HepG2 (cell line): ENCODE measurements around the gene POU2F1. TPM values are rescaled to one million over a fixed set of nuclear protein-coding genes. Genes with fewer than 3 reads are reported as not detected.

Experiments used
- ATAC-seq: fragments of 200-7000 bp; cut with Tn5 transposase; 3 replicates; pipeline ENCODE4 v1.9.1; 2020; ENCODE audit warnings: mild to moderate bottlenecking, moderate library complexity
- BruUV-seq: library from RNA; stranded (reverse); fragments of 400-500 nt; replicated peaks from 2 replicates; lab custom pipeline; 2021; lab: Mats Ljungman, UMichigan
- CTCF ChIA-PET: fragments of 300-600 bp; formaldehyde crosslinking; extraction: SDS; loops from one replicate; lab custom pipeline; 2021; ENCODE audit warnings: low total read pairs, inconsistent platforms, low intra/inter-chr PET ratio; lab: Yijun Ruan, JAX
- POLR2A ChIA-PET: fragments of 350-600 bp; sonication (Branson Sonifier 250); formaldehyde crosslinking; loops from one replicate; lab custom pipeline; 2020; ENCODE audit warnings: antibody characterized with exemption, inconsistent platforms; lab: Yijun Ruan, JAX
- DNase-seq: peaks from one replicate; pipeline ENCODE4 v3.0.0-alpha.2; 2015; ENCODE audit warnings: low spot score
- FAIRE-seq: peaks from 3 replicates; lab custom pipeline; 2011; peaks lifted over from hg19 to GRCh38; lab: Jason Lieb, UNC
- H2AFZ ChIP-seq: one replicate; pipeline ENCODE4 v1.6.1; 2011; ENCODE audit warnings: low read length, inconsistent platforms
- H3K27ac ChIP-seq: fragments of 300-600 bp; 3 replicates; pipeline ENCODE4 v1.8.0; 2011; ENCODE audit warnings: mixed run types, mild to moderate bottlenecking, mixed read lengths, low read length, inconsistent platforms; ENCODE audit not compliant: insufficient read depth; ENCODE audit errors: extremely low read length
- H3K27me3 ChIP-seq, 2 experiments: fragments of 200-600 bp in 1 of 2; 2 replicates in 1 of 2; 3 replicates in 1 of 2; pipeline versions ENCODE4 v1.6.0 to v1.8.0; 2011; ENCODE audit warnings: low read length in 2 of 2, mild to moderate bottlenecking in 2 of 2, moderate library complexity in 2 of 2, inconsistent platforms in 1 of 2; ENCODE audit not compliant: insufficient read depth in 2 of 2, control insufficient read depth in 1 of 2
- H3K36me3 ChIP-seq, 2 experiments: fragments of 200-600 bp in 1 of 2; replicated peaks in 1 of 2; 2 replicates in 1 of 2; 3 replicates in 1 of 2; pipeline versions ENCODE4 v1.5.1 to v1.8.0; 2011; ENCODE audit warnings: low read length in 2 of 2, inconsistent platforms in 1 of 2; ENCODE audit not compliant: insufficient read depth in 2 of 2, control insufficient read depth in 1 of 2
- H3K4me1 ChIP-seq: 2 replicates; pipeline ENCODE4 v1.5.1; 2012; ENCODE audit warnings: low read length, inconsistent platforms; ENCODE audit not compliant: insufficient read depth
- H3K4me2 ChIP-seq: 2 replicates; pipeline ENCODE4 v1.6.0; 2011; ENCODE audit warnings: low read depth, low read length, inconsistent platforms
- H3K4me3 ChIP-seq, 3 experiments: fragments of 200-600 bp in 1 of 3; sonication (generic), shearing (Covaris generic) in 1 of 3; replicated peaks in 1 of 3; 2 replicates each; pipeline ENCODE4 v1.5.1; 2011 to 2016; ENCODE audit warnings: low read length in 3 of 3, inconsistent platforms in 2 of 3, low read depth in 2 of 3, mild to moderate bottlenecking in 2 of 3, control low read depth in 1 of 3, mixed read lengths in 1 of 3; ENCODE audit not compliant: insufficient read depth in 1 of 3
- H3K79me2 ChIP-seq: one replicate; pipeline ENCODE4 v1.6.1; 2011; ENCODE audit warnings: low read length, inconsistent platforms; ENCODE audit not compliant: insufficient read depth
- H3K9ac ChIP-seq: 2 replicates; pipeline ENCODE4 v1.6.0; 2011; ENCODE audit warnings: mild to moderate bottlenecking, low read depth, low read length, inconsistent platforms; ENCODE audit not compliant: insufficient read depth
- H3K9me3 ChIP-seq: 2 replicates; pipeline ENCODE4 v1.5.1; 2012; ENCODE audit warnings: mild to moderate bottlenecking, low read length
- H4K20me1 ChIP-seq: 2 replicates; pipeline ENCODE4 v1.6.0; 2011; ENCODE audit warnings: inconsistent platforms, mild to moderate bottlenecking, low read length, moderate library complexity; ENCODE audit not compliant: insufficient read depth
- ATF6 ChIP-seq: sonication (generic); formaldehyde crosslinking; conservative IDR thresholded peaks from 2 replicates; pipeline ENCODE4 v1.4.0; 2020; ENCODE audit warnings: missing genetic modification reagents
- ATM ChIP-seq: fragments of 450-650 bp; IDR thresholded peaks from 2 replicates; pipeline ENCODE4 v1.7.1; 2017; ENCODE audit warnings: mild to moderate bottlenecking, borderline replicate concordance
- CTCF ChIP-seq: sonication (generic); formaldehyde crosslinking; IDR thresholded peaks from 2 replicates; pipeline ENCODE4 v1.5.0; 2020; ENCODE audit warnings: mild to moderate bottlenecking, missing genetic modification reagents, moderate library complexity
- HNF1A ChIP-seq, 2 experiments: sonication (generic) in 1 of 2; formaldehyde crosslinking in 1 of 2; IDR thresholded peaks; 2 replicates each; pipeline versions ENCODE4 v1.4.0 to v1.6.1; 2016 to 2020; ENCODE audit warnings: borderline replicate concordance in 1 of 2, low read depth in 1 of 2, mild to moderate bottlenecking in 1 of 2, missing genetic modification reagents in 1 of 2
- HNF4G ChIP-seq, 2 experiments: sonication (generic) in 1 of 2; formaldehyde crosslinking in 1 of 2; IDR thresholded peaks; 2 replicates each; pipeline versions ENCODE4 v1.4.0 to v1.6.1; 2011 to 2020; ENCODE audit warnings: borderline replicate concordance in 2 of 2, low read depth in 2 of 2, mild to moderate bottlenecking in 2 of 2, low read length in 1 of 2, missing genetic modification reagents in 1 of 2, moderate library complexity in 1 of 2
- MAFK ChIP-seq, 2 experiments: IDR thresholded peaks in 1 of 2; conservative IDR thresholded peaks in 1 of 2; 2 replicates each; pipeline ENCODE4 v1.6.1; 2011; ENCODE audit warnings: improper control_type of control experiment in 2 of 2, low read length in 2 of 2
- MAZ ChIP-seq, 2 experiments: sonication (generic) in 1 of 2; formaldehyde crosslinking in 1 of 2; IDR thresholded peaks; 2 replicates each; pipeline versions ENCODE4 v1.5.0 to v1.6.1; 2012 to 2020; ENCODE audit warnings: low read depth in 2 of 2, mild to moderate bottlenecking in 2 of 2, borderline replicate concordance in 1 of 2, improper control_type of control experiment in 1 of 2, low read length in 1 of 2, missing genetic modification reagents in 1 of 2, moderate library complexity in 1 of 2
- NR2C2 ChIP-seq: sonication (generic); formaldehyde crosslinking; IDR thresholded peaks from 2 replicates; pipeline ENCODE4 v1.4.0; 2020; ENCODE audit warnings: missing genetic modification reagents, mild to moderate bottlenecking, moderate library complexity, borderline replicate concordance
- PLSCR1 ChIP-seq: sonication (generic); formaldehyde crosslinking; IDR thresholded peaks from 2 replicates; pipeline ENCODE4 v1.5.0; 2020; ENCODE audit warnings: missing genetic modification reagents, mild to moderate bottlenecking, borderline replicate concordance
- POGZ ChIP-seq: sonication (generic); formaldehyde crosslinking; IDR thresholded peaks from 2 replicates; pipeline ENCODE4 v1.4.0; 2020; ENCODE audit warnings: mild to moderate bottlenecking, missing genetic modification reagents
- RARA ChIP-seq: IDR thresholded peaks from 2 replicates; pipeline ENCODE4 v1.6.1; 2016; ENCODE audit warnings: missing genetic modification reagents, missing compliant biosample characterization
- SALL1 ChIP-seq: sonication (generic); formaldehyde crosslinking; IDR thresholded peaks from 2 replicates; pipeline ENCODE4 v1.8.0; 2022; ENCODE audit warnings: mild to moderate bottlenecking, missing genetic modification reagents
- SRSF1 ChIP-seq: fragments of 200-400 bp; formaldehyde crosslinking; optimal IDR thresholded peaks from 2 replicates; pipeline ENCODE3; 2017; ENCODE audit warnings: mild to moderate bottlenecking, low read depth, low read length, moderate library complexity
- WGBS: methylation state at CpG from one replicate; pipeline ENCODE4 v1.1.6; 2017; ENCODE audit warnings: low lambda C conversion rate; 5-methylcytosine and 5-hydroxymethylcytosine counted together
- in situ Hi-C: cut with HindIII; loops from 2 replicates; pipeline ENCODE4 v1.10.0; 2017; ENCODE audit warnings: low pct_unique_long_range_greater_than_20kb; ENCODE audit not compliant: extremely low pct_ligation_motif_present
- intact Hi-C: fragments of 100-400 bp; cut with micrococcal nuclease; formaldehyde crosslinking; loops from one replicate; pipeline ENCODE4 v1.10.0; 2022; ENCODE audit not compliant: unreplicated experiment
- polyA plus RNA-seq, 8 experiments: library from polyadenylated mRNA; depleted of rRNA in 3 of 8; stranded (reverse) in 7 of 8; unstranded in 1 of 8; fragments of >200 nt; fragmentation: Illumina TruSeq in 4 of 8; extraction: Trizol in 4 of 8; gene quantifications; 2 replicates each; pipeline versions ENCODE4 v1.2.1 to v1.2.3, GENCODE V29; 2011 to 2016; ENCODE audit warnings: low read depth in 4 of 8, missing spikeins in 1 of 8, mixed read lengths in 1 of 8; ENCODE audit not compliant: insufficient read depth in 1 of 8
- total RNA-seq, 5 experiments: library from RNA; depleted of rRNA; stranded (reverse); fragments of >200 nt; fragmentation: Illumina TruSeq; extraction: Trizol; gene quantifications; 2 replicates each; pipeline ENCODE4 v1.2.3, GENCODE V29; 2016; ENCODE audit warnings: low read depth in 1 of 5

Gene POU2F1
- total and polyA plus RNA-seq, 2 of the 13 experiments (the other 11 are each of a cell fraction or from before 2014, with no cell fraction given), result 10.2 to 13.0 TPM

DNA sequence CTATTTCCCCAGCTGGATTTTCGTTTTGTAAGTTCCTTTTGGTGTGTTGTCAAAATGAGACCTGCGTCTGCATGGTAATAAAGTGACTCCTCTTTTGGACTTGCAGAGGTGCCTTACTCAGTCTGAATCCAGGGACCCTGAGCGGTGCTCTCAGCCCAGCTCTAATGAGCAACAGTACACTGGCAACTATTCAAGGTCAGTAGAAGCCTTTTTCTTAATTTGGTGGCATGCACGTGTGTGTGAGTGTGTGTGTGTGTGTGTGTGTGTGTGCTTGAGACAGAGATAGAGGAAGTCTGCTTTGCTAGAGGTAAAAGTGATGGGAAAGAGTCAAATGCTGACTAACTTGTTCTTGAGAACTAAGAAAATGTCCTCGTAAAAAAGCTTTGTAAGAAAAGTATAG, 192.2 kb downstream of the POU2F1 start (continued):
- no peak for TF ChIP-seq MAZ (IDR thresholded peaks at IDR 0.05; ENCODE audit: borderline replicate concordance, low read depth, low read length)
- no peak for TF ChIP-seq MAZ (CRISPR knock-in tag; IDR thresholded peaks at IDR 0.05; ENCODE audit: low read depth)
- TF ChIP-seq SALL1 (CRISPR knock-in tag), result no peak
- TF ChIP-seq PLSCR1, result no peak
- no peak for TF ChIP-seq POGZ
- no peak for TF ChIP-seq ATF6 (CRISPR knock-in tag)

DNA sequence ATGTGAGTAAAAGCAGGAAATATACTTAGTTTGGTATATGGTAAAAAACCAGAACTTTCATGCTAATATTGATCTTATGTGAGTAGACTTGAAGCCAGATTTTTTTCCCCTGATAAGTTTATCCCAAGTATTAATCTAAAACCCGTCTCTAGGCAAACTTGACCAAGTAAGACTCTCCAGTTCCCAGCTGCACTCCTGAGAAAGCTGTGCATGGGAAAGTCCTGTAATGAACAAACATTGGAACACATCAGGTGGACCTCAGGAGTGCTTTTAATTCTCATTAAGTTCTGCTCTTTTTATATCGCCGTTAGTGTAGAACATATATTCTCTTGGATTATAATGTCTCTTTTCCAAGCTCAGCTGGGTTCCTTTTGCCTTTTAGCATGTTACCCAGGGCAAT, 192.6 kb downstream of the POU2F1 start:
- BruUV-seq, result no TSS peak
- POLR2A ChIA-PET, result no interaction called here
- TF ChIP-seq HNF1A (IDR thresholded peaks at IDR 0.05; ENCODE audit: low read depth), result no peak
- no peak for TF ChIP-seq HNF1A (CRISPR knock-in tag; IDR thresholded peaks at IDR 0.05; ENCODE audit: borderline replicate concordance)
- TF ChIP-seq MAFK (conservative IDR thresholded peaks at IDR 0.05 in 1 of 2, IDR thresholded peaks at IDR 0.05 in 1 of 2; ENCODE audit: low read length in 2 of 2), result no peak
- TF ChIP-seq CTCF (CRISPR knock-in tag), result no peak
- no peak for TF ChIP-seq NR2C2 (CRISPR knock-in tag)
- TF ChIP-seq SRSF1, result no peak
- TF ChIP-seq RARA, result no peak
- TF ChIP-seq ATM, result no peak
- no peak for TF ChIP-seq HNF4G (IDR thresholded peaks at IDR 0.05; ENCODE audit: borderline replicate concordance, low read depth, low read length)
- TF ChIP-seq HNF4G (CRISPR knock-in tag; IDR thresholded peaks at IDR 0.05; ENCODE audit: borderline replicate concordance, low read depth), result no peak

More for the DNA sequence above, 192.6 kb downstream of the POU2F1 start:
- 93% methylated on average over 3 of the region's 3 CpGs for WGBS
- H3K9me3 ChIP-seq, result no peaks in the 10 kb centered on the region
- H3K4me3 ChIP-seq, result no peak overlapping the region
- intact Hi-C loops (no loop called here), in situ Hi-C loops (loop anchor here (10.0 kb wide), 1 partner anchor 121 kb away; no protein-coding TSS in a partner anchor)
- H2AFZ ChIP-seq, result no peak overlapping the region
- H3K27ac ChIP-seq, result no peak overlapping the region
- CTCF ChIA-PET, result no interaction called here
- H3K4me1 ChIP-seq, result no peaks in the 10 kb centered on the region
- FAIRE-seq (no peak), ATAC-seq (no peak), DNase-seq (no peak)
- H3K9ac ChIP-seq, result no peak overlapping the region
- no peaks in the 10 kb centered on the region for H3K27me3 ChIP-seq
- no peaks in the 10 kb centered on the region for H3K79me2 ChIP-seq
- no peaks in the 10 kb centered on the region for H4K20me1 ChIP-seq
- peaks cover 4 to 23% of the 10 kb centered on the region in 2 experiments for H3K36me3 ChIP-seq
- H3K4me2 ChIP-seq, result no peak overlapping the region
